ELR (cell line): ENCODE results near the gene DFFB.
"Not testable (repeated sequence)": the region's sequence is repeated elsewhere in the genome, so short reads cannot be mapped to it uniquely, and the experiment has no call there.

Experiments used
- DNase-seq: peaks from one replicate; pipeline ENCODE4 v3.0.0-alpha.2; 2015; ENCODE audit warnings: low read depth

The DFFB gene

GRCh38 chr1:3856923-3857790 is at the start of gene DFFB, which contains the start of gene CEP104:
Gene DFFB, plus strand, starts transcription at chr1:3857476. Its CDS starts 128 bp downstream, at chr1:3857604.
Gene CEP104, minus strand, starts transcription at chr1:3857211. Its CDS starts 4,804 bp downstream, at chr1:3852407.
- peak; percentile 86 for DNase-seq

- no peak for DNase-seq
Measured at GRCh38 chr1:3807769-3808168, 49.5 kb upstream of the DFFB start.

DNA sequence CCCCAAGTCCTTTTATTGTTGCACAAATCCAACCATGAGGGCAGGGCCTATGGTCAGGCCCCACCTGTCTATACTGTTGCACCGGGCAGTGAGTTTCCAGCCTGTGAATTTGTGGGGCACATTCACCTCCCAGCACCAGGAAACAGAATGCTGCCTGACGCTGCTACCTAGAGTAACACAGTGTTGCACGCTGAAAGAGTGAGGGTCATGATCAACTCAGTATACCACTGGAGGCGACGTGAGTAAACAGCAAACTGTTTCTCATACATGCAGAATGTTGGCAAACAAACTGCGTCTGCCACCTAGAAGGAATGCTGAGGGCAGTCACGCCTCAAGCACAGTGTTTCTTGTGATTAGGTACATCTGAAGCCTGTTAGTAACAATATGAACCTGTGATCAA is 47.6 kb upstream of the DFFB start:
- DNase-seq: no peak

DNA sequence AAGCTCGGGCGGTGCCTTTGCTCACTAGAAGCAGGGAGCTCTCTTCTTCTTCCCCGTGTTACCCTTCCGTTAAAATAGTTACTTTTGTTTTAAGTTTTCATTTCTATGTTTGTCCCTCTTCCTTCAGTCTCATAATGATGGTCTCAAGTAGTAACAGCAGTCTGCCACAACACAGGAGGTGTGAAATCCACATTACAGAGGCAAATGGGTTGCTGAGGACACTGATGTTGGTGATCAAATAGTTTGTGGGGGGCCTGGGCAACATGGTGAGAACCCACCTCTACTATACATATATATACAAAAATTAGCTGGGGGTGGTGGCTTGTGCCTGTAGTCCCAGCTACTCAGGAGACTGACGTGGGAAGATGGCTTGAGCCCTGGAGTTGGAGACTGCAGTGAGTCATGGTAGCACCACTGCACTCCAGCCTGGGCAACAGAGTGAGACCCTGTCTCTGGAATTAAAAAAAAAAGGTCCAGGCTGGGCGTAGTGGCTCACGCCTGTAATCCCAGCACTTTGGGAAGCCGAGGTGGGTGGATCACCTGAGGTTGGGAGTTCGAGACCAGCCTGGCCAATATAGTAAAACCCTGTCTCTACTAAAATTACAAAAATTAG is 47.0 kb upstream of the DFFB start:
- not testable (repeated sequence) for DNase-seq

DNA sequence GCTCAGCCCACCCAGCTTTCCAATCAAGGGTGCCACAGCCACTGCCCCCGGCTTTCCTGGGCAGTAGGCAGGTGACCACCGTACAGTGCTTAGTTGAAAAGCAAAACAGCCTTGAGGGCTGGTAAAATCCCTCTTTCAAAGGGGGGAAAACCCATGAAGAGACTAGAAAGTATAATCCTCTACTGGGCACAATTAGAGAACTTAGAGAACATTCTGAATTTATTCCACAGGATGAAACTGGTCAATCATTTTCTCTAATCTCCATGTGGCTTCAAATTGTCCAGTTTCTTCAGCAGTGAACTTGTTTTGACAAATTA is 45.7 kb upstream of the DFFB start:
- DNase-seq: no peak

GRCh38 chr1:3814065-3814464 is 43.2 kb upstream of the DFFB start:
- DNase-seq: no peak

- no peak for DNase-seq
Measured at GRCh38 chr1:3814771-3815561, 42.3 kb upstream of the DFFB start.

- no peak for DNase-seq
Measured at GRCh38 chr1:3816331-3817137, 40.7 kb upstream of the DFFB start.

DNA sequence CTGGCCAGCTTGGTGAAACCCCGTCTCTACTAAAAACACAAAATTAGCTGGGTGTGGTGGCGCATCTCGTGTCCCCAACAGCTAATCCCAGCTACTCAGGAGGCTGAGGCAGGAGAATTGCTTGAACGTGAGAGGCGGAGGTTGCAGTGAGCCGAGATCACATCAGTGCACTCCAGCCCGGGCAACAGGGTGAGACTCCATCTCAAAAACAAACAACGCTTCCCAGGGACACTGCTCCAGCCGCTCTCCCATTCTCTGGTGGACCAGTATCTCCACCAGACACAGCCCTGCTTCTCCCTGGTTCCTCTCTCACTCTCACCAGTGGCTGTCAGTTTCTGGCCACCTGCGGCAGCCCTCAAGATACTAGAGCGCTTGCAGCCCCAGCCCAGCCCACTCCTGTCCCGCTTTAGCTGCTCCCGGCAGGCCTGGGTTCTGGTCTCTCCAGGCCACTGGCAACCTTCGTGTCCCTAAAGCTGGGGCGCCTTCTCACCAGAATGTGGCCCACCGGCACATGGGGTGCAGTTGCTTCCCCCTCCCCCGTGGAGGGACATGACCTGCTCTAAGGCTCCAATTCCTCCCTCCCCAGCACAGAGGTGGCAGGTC is 40.0 kb upstream of the DFFB start:
- DNase-seq: no peak

DNA sequence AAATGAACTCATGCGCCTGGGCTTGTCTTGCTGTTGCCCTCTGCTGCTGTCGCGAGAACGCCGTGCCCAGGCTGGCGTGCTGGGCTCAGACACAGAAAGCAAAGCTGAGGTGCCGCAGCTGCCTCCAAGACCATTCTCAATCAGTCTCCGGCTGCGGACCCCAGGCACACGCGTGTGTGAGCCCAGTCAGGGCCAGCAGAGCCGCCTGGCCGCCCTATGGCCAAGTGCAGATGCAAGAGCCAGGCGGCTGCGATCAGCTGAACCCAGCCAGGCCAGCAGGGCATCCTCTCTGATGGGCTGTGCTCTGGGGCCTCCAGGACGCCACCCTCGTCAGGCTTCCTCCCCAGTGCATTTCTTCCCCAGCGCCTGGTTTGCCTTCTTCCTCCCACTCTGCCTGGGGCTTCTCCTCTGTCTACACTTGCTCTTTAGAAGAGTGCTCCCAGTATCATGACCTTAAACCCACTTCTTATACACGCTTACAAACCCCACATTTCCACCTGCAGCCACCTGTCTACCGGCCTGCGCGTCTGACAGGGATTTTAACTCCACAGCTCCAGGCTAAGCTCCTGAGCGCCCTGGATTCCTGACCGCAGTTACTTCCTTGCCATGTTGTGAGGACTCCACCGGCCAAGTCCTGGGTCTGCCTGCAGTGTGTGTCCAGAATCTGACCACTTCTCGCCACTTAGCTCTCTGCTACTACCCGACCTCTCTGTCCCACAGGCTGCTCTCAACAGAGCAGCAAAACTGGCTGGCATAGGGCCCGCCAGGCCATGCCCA is 39.3 kb upstream of the DFFB start:
- no peak for DNase-seq

DNA sequence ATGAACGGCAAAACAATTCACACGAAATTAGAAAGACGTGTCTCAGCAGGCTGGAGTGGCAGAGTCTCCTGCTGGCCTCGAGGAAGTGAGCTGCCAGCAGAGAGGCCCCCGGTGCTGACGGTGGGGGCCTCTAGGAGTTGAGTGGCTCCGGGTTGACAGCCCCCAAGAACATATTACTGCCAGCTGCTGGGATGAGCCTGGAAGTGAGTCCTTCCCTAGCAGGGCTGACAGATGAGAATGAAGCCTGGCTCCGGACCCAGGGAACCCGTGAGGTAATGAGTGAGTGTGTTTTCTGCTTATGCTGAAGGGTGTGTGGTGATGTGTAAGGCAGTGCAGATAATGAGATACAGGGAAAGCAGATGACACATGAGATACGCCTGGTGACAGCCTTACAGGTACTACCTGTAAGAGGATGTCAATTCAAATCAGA is 37.5 kb upstream of the DFFB start:
- no peak for DNase-seq

- no peak for DNase-seq
Measured at GRCh38 chr1:3820316-3820715, 37.0 kb upstream of the DFFB start.

DNA sequence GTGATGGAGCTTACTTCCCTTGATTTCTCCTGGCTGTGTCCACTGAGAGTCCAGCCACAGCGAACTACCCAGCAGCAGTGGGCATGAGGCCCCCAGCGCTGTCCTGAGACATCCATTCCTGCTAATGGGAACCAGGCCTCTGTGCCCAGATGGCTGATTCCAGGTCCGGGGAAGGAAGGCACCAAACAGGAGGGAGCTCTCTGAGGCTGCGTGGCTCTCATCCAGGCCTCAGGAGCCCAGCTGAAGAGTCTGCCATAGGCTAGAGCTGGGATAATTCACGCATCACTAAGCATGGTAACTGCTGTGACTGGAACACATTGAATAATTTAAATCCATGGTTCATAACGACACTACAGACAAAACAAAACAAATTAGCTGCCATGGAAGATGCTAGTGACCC is 36.3 kb upstream of the DFFB start:
- no peak for DNase-seq

GRCh38 chr1:3821447-3821846 is 35.8 kb upstream of the DFFB start:
- no peak for DNase-seq

DNA sequence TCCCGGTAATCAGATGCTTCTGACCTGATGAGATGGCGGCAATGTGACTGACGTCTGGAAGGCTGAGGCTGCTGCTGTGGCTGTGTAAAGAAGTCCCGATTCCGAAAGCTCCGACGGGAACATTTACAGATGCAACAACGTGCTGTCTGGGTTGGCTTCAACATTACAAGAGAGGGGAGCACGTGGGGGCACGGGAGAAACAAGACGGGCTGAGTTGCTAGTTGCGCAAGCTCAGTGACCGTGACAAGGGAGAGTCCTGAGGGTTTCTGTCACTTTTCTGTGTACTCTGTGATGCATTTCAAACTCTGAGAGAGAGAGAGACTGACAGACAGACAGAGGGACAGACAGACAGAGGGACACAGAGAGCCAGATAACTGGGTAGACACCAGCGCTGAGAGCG is 35.4 kb upstream of the DFFB start:
- DNase-seq: no peak

GRCh38 chr1:3822421-3822820 is 34.9 kb upstream of the DFFB start:
- DNase-seq: no peak

GRCh38 chr1:3824650-3825049 is 32.6 kb upstream of the DFFB start:
- DNase-seq: no peak

DNA sequence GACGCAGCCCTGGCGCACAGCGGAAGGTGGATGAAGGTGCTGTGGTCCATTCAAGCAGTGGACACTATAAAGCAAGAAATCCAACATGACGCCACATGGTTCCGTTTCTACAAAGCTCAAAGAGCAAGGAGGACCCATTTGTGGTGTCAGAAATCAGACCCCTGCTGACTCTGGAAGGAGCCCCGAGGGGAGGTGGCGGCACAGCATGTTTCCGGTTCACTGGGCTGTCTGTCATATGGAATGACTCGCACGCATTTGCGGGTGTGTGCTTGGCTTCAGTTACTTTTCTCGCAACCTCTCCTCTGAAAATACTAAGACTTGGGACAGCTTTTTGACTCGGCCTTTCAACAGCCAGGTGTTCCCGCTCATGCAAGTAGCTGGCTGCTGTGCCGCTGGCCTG is 31.9 kb upstream of the DFFB start:
- no peak for DNase-seq

DNA sequence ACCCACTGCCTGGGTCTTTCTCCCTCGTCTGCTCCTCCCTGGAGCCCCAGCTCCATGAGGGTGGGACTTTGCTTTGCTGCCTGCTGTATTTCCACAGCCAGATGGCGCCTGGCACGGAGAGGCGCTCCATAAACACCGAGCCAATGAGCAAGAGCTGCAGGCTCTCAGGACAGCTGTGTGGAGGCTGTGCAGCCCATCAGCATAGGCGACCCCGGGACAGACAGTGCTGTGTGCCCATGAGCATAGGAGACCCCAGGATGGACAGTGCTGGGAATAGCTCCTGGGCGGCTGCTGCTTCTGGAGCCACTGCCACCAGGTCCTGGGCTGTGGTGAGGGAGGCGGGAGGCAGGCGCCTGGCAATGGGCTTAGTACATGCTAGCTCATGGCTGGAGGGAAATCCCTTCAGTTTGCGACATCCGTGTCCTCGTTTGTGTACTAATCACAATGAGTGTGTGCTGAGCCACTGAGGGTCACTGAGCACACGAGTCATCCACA is 29.4 kb upstream of the DFFB start:
- peak; percentile 17 for DNase-seq

DNA sequence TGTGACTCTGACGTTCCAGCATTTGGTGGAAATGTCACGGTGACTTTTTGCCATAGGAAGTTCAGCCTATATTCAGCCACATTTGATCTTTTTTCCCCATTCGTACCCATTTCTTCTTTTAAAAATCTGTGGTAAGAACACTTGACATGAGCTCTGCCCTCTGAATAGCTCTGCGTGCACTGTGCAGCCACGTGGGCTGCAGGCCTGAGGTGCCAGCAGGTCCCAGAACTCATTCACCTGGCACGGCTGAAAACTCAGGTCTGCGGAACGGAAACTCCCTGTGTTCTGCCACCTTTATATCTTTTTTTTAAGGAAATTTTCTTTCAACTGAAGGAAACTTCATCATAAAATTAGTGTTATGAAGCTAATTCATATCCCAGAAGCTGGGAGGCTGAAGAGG is 28.9 kb upstream of the DFFB start:
- DNase-seq: no peak

DNA sequence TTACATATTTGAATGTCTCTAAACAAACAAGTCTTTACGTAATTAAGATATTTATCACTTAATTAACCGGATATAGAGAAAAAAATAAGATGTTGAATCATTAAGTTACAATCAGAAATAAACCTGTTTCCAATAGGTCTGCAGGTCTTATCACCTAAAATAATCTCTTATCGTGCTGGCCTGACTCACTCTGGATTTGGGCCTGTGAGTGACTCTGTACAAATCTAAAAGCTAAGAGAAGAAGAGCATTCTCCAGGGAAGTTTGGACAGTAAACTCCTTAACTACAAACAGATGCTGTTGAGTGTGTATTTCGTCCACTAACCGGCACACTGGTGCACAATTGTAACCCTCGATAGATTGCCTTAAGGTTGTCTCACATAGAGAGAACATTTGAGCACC is 25.6 kb upstream of the DFFB start:
- no peak for DNase-seq
